IMR-90 (cell line): ENCODE results near the gene SEMA5A. TPM values are rescaled to one million over a fixed set of nuclear protein-coding genes. Genes with fewer than 3 reads are reported as not detected.

Source experiments
- ATAC-seq: fragments of 200-7000 bp; cut with Tn5 transposase; 2 replicates; pipeline ENCODE4 v1.9.1; 2020; ENCODE audit warnings: low read depth, mild to moderate bottlenecking, moderate library complexity
- BruUV-seq: library from RNA; stranded (reverse); fragments of 400-500 nt; replicated peaks from 2 replicates; lab custom pipeline; 2021; lab: Mats Ljungman, UMichigan
- CTCF ChIA-PET: fragments of 300-600 bp; formaldehyde crosslinking; extraction: SDS; loops from one replicate; lab custom pipeline; 2021; ENCODE audit warnings: antibody characterized with exemption; lab: Yijun Ruan, JAX
- POLR2A ChIA-PET: fragments of 300-600 bp; sonication (Branson Sonifier 250); formaldehyde crosslinking; loops from one replicate; lab custom pipeline; 2022; ENCODE audit warnings: antibody characterized with exemption; ENCODE audit not compliant: unreplicated experiment; lab: Charles Lee
- DNase-seq: peaks from one replicate; pipeline ENCODE4 v3.0.0; 2013
- H2AFZ ChIP-seq: replicated peaks from 2 replicates; pipeline ENCODE3; 2013; ENCODE audit warnings: low read length, mild to moderate bottlenecking; ENCODE audit not compliant: poor library complexity
- H2AK5ac ChIP-seq: 2 replicates; pipeline ENCODE4 v1.6.1; 2013; ENCODE audit warnings: low read depth, low read length, inconsistent platforms
- H2AK9ac ChIP-seq: replicated peaks from 2 replicates; pipeline ENCODE3; 2013; ENCODE audit warnings: mild to moderate bottlenecking, low read depth, low read length, moderate library complexity; ENCODE audit not compliant: poor library complexity
- H2BK120ac ChIP-seq: 2 replicates; pipeline ENCODE4 v1.6.1; 2013; ENCODE audit warnings: low read depth, low read length, inconsistent platforms
- H2BK15ac ChIP-seq: 3 replicates; pipeline ENCODE4 v1.6.1; 2013; ENCODE audit warnings: low read depth, low read length, inconsistent platforms
- H2BK20ac ChIP-seq: 2 replicates; pipeline ENCODE4 v1.6.1; 2013; ENCODE audit warnings: low read depth, mild to moderate bottlenecking, inconsistent platforms, low read length, moderate library complexity
- H2BK5ac ChIP-seq: 2 replicates; pipeline ENCODE4 v1.6.1; 2013; ENCODE audit warnings: mild to moderate bottlenecking, low read depth, low read length, inconsistent platforms; ENCODE audit not compliant: poor library complexity, severe bottlenecking
- H3K14ac ChIP-seq: replicated peaks from 2 replicates; pipeline ENCODE4 v1.6.1; 2013; ENCODE audit warnings: low read depth, low read length, inconsistent platforms
- H3K18ac ChIP-seq: 2 replicates; pipeline ENCODE4 v1.6.1; 2013; ENCODE audit warnings: low read depth, low read length, control low read depth
- H3K23ac ChIP-seq: 2 replicates; pipeline ENCODE4 v1.6.1; 2013; ENCODE audit warnings: low read depth, low read length, inconsistent platforms
- H3K27ac ChIP-seq: 2 replicates; pipeline ENCODE4 v1.5.1; 2013; ENCODE audit warnings: mild to moderate bottlenecking, control low read depth, low read length; ENCODE audit not compliant: insufficient read depth
- H3K27me3 ChIP-seq: 2 replicates; pipeline ENCODE4 v1.6.1; 2013; ENCODE audit warnings: low read length; ENCODE audit not compliant: control insufficient read depth, insufficient read depth
- H3K36me3 ChIP-seq: 2 replicates; pipeline ENCODE4 v1.6.1; 2013; ENCODE audit warnings: low read length, mixed read lengths; ENCODE audit not compliant: control insufficient read depth, insufficient read depth
- H3K4ac ChIP-seq: 2 replicates; pipeline ENCODE4 v1.6.1; 2013; ENCODE audit warnings: low read depth, low read length, inconsistent platforms
- H3K4me1 ChIP-seq: 2 replicates; pipeline ENCODE4 v1.6.1; 2013; ENCODE audit warnings: low read length, mixed read lengths; ENCODE audit not compliant: control insufficient read depth, insufficient read depth
- H3K4me2 ChIP-seq: 2 replicates; pipeline ENCODE4 v1.6.1; 2013; ENCODE audit warnings: low read depth, mild to moderate bottlenecking, control low read depth, low read length, moderate library complexity
- H3K4me3 ChIP-seq: 2 replicates; pipeline ENCODE4 v1.5.1; 2013; ENCODE audit warnings: low read depth, mild to moderate bottlenecking, control low read depth, low read length, moderate library complexity; ENCODE audit not compliant: insufficient read depth
- H3K56ac ChIP-seq: 2 replicates; pipeline ENCODE4 v1.6.1; 2013; ENCODE audit warnings: low read length, inconsistent platforms; ENCODE audit not compliant: insufficient read depth; ENCODE audit errors: extremely low read depth
- H3K79me1 ChIP-seq, 2 experiments: 2 replicates each; pipeline ENCODE4 v1.6.1; 2013; ENCODE audit warnings: low read length in 2 of 2, inconsistent platforms in 1 of 2, low read depth in 1 of 2
- H3K9ac ChIP-seq: 2 replicates; pipeline ENCODE4 v1.6.1; 2013; ENCODE audit warnings: low read depth, low read length, control low read depth
- H3K9me1 ChIP-seq: 2 replicates; pipeline ENCODE4 v1.6.1; 2013; ENCODE audit warnings: low read length, inconsistent platforms; ENCODE audit not compliant: insufficient read depth
- H3K9me3 ChIP-seq: 2 replicates; pipeline ENCODE4 v1.6.1; 2013; ENCODE audit warnings: low read length; ENCODE audit not compliant: control insufficient read depth, insufficient read depth
- H4K20me1 ChIP-seq: 2 replicates; pipeline ENCODE4 v1.6.1; 2013; ENCODE audit warnings: low read length, inconsistent platforms; ENCODE audit not compliant: insufficient read depth
- H4K5ac ChIP-seq: 2 replicates; pipeline ENCODE4 v1.6.1; 2013; ENCODE audit warnings: mild to moderate bottlenecking, low read depth, low read length, control low read depth
- H4K8ac ChIP-seq, 2 experiments: 2 replicates each; pipeline ENCODE4 v1.6.1; 2013; ENCODE audit warnings: low read depth in 2 of 2, low read length in 2 of 2, control low read depth in 1 of 2, inconsistent platforms in 1 of 2
- H4K91ac ChIP-seq: 2 replicates; pipeline ENCODE4 v1.6.1; 2013; ENCODE audit warnings: low read depth, low read length, inconsistent platforms; ENCODE audit not compliant: insufficient read depth
- BHLHE40 ChIP-seq: fragments of 150-350 bp; IDR thresholded peaks from 2 replicates; pipeline ENCODE4 v1.6.1; 2016; ENCODE audit warnings: mild to moderate bottlenecking, low read depth, low read length
- CEBPB ChIP-seq: IDR thresholded peaks from 2 replicates; pipeline ENCODE4 v1.6.1; 2012; ENCODE audit warnings: low read depth, low read length, improper control_type of control experiment
- CHD1 ChIP-seq: IDR thresholded peaks from 2 replicates; pipeline ENCODE4 v1.6.1; 2012; ENCODE audit warnings: low read depth, low read length, improper control_type of control experiment
- ELK1 ChIP-seq: fragments of 150-350 bp; IDR thresholded peaks from 2 replicates; pipeline ENCODE4 v1.6.1; 2016; ENCODE audit warnings: low read depth, mild to moderate bottlenecking, low read length, moderate library complexity, borderline replicate concordance
- FOS ChIP-seq: fragments of 150-350 bp; IDR thresholded peaks from 2 replicates; pipeline ENCODE4 v1.6.1; 2016; ENCODE audit warnings: low read depth, low read length
- MAFK ChIP-seq: IDR thresholded peaks from 2 replicates; pipeline ENCODE4 v1.6.1; 2012; ENCODE audit warnings: low read depth, low read length, improper control_type of control experiment
- MAZ ChIP-seq: IDR thresholded peaks from 2 replicates; pipeline ENCODE4 v1.6.1; 2012; ENCODE audit warnings: low read depth, mild to moderate bottlenecking, low read length, improper control_type of control experiment, moderate library complexity, borderline replicate concordance
- MXI1 ChIP-seq: IDR thresholded peaks from 2 replicates; pipeline ENCODE4 v1.6.1; 2012; ENCODE audit warnings: low read depth, mild to moderate bottlenecking, low read length, moderate library complexity, borderline replicate concordance
- NFE2L2 ChIP-seq: fragments of 150-350 bp; IDR thresholded peaks from 2 replicates; pipeline ENCODE4 v1.6.1; 2016; ENCODE audit warnings: low read depth, mild to moderate bottlenecking, low read length
- POLR2A ChIP-seq: IDR thresholded peaks from 2 replicates; pipeline ENCODE4 v1.6.1; 2012; ENCODE audit warnings: mild to moderate bottlenecking, low read depth, low read length
- RAD21 ChIP-seq: IDR thresholded peaks from 2 replicates; pipeline ENCODE4 v1.6.1; 2012; ENCODE audit warnings: low read length, improper control_type of control experiment
- RCOR1 ChIP-seq: IDR thresholded peaks from 2 replicates; pipeline ENCODE4 v1.6.1; 2012; ENCODE audit warnings: mild to moderate bottlenecking, low read length, improper control_type of control experiment; ENCODE audit not compliant: insufficient replicate concordance
- RFX5 ChIP-seq: IDR thresholded peaks from 2 replicates; pipeline ENCODE4 v1.8.0; 2012; ENCODE audit warnings: low read depth, mild to moderate bottlenecking, low read length, moderate library complexity
- SMC3 ChIP-seq: fragments of 150-350 bp; IDR thresholded peaks from 2 replicates; pipeline ENCODE4 v1.6.1; 2016; ENCODE audit warnings: low read depth, mild to moderate bottlenecking, antibody characterized with exemption, low read length, moderate library complexity
- WGBS, 2 experiments: methylation state at CpG; one replicate each; pipeline versions ENCODE4 v1.1.5 to v1.1.7; 2013; ENCODE audit warnings: missing lambda C conversion rate in 2 of 2; ENCODE audit not compliant: insufficient read length in 1 of 2; ENCODE audit errors: extremely low coverage in 2 of 2; 5-methylcytosine and 5-hydroxymethylcytosine counted together
- dilution Hi-C: fragments of 300-500 bp; cut with HindIII; formaldehyde crosslinking; loops from one replicate; pipeline ENCODE4 v1.14.3; 2018; ENCODE audit warnings: low sequenced_read_pairs; ENCODE audit not compliant: unreplicated experiment
- in situ Hi-C: fragments of 300-500 bp; cut with MboI; formaldehyde crosslinking; loops from 3 replicates; pipeline ENCODE4 v1.14.3; 2019; ENCODE audit warnings: low sequenced_read_pairs, inconsistent platforms, mixed read lengths
- intact Hi-C: fragments of 100-400 bp; cut with micrococcal nuclease; formaldehyde crosslinking; loops from 2 replicates; pipeline ENCODE4 v1.10.0; 2022
- polyA plus RNA-seq, 3 experiments: library from polyadenylated mRNA; depleted of rRNA; stranded (reverse); fragments of >200 nt; gene quantifications; 2 replicates each; pipeline ENCODE4 v1.2.3, GENCODE V29; 2012; ENCODE audit warnings: low replicate concordance in 1 of 3
- total RNA-seq: library from RNA; depleted of rRNA; stranded (reverse); fragments of >200 nt; gene quantifications from 2 replicates; pipeline ENCODE4 v1.2.3, GENCODE V29; 2012
- TF ChIP-seq, protein P1 (sequence below): fragments of 150-350 bp; IDR thresholded peaks from 2 replicates; pipeline ENCODE4 v1.6.1; 2017; ENCODE audit warnings: mild to moderate bottlenecking, antibody characterized with exemption, low read length, low read depth
- TF ChIP-seq, protein P2 (sequence below): conservative IDR thresholded peaks from 2 replicates; pipeline ENCODE4 v1.5.1; 2012; ENCODE audit warnings: mild to moderate bottlenecking, low read depth, low read length, improper control_type of control experiment

The SEMA5A gene
- total and polyA plus RNA-seq, 2 of the 4 experiments (the other 2 are of a cell fraction), result 8.2 to 9.9 TPM

GRCh38 chr5:9226016-9226536, 319.8 kb downstream of the SEMA5A start:
- Histone ChIP-seq H3K27ac (no peak overlapping the region), H2BK15ac (no peak overlapping the region), H2BK5ac (no peak overlapping the region), H3K36me3 (peaks cover 11% of the 10 kb centered on the region), H3K27me3 (no peaks in the 10 kb centered on the region), H3K4me2 (no peak overlapping the region), H3K18ac (no peak overlapping the region), H3K9ac (no peak overlapping the region), H3K23ac (no peak overlapping the region), H4K5ac (no peak overlapping the region), H2AK9ac (no peak overlapping the region), H3K56ac (no peak overlapping the region), H2AK5ac (no peak overlapping the region), H2BK120ac (no peak overlapping the region), H3K14ac (no peak overlapping the region), H4K91ac (no peak overlapping the region), H3K4me1 (no peaks in the 10 kb centered on the region), H3K4ac (no peak overlapping the region), H4K20me1 (no peaks in the 10 kb centered on the region), H2BK20ac (no peak overlapping the region), H3K4me3 (no peak overlapping the region), H3K9me3 (no peaks in the 10 kb centered on the region), H3K9me1 (peaks cover 18% of the 10 kb centered on the region), H4K8ac (no peak overlapping the region), H3K79me1 (peaks cover 0 to 20% of the 10 kb centered on the region in 2 experiments; a peak in 2 of 4 replicates), H2AFZ (no peak overlapping the region)
- no TSS peak for BruUV-seq
- TF ChIP-seq RCOR1 (no peak), MAFK (no peak), FOS (no peak), MAZ (no peak), SMC3 (no peak), ELK1 (no peak), BHLHE40 (no peak), CEBPB (no peak), CHD1 (no peak), POLR2A (no peak), RAD21 (no peak), NFE2L2 (no peak), RFX5 (no peak), MXI1 (no peak)
- TF ChIP-seq, protein P1, sequence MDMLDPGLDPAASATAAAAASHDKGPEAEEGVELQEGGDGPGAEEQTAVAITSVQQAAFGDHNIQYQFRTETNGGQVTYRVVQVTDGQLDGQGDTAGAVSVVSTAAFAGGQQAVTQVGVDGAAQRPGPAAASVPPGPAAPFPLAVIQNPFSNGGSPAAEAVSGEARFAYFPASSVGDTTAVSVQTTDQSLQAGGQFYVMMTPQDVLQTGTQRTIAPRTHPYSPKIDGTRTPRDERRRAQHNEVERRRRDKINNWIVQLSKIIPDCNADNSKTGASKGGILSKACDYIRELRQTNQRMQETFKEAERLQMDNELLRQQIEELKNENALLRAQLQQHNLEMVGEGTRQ, result no peak
- TF ChIP-seq, protein P2, sequence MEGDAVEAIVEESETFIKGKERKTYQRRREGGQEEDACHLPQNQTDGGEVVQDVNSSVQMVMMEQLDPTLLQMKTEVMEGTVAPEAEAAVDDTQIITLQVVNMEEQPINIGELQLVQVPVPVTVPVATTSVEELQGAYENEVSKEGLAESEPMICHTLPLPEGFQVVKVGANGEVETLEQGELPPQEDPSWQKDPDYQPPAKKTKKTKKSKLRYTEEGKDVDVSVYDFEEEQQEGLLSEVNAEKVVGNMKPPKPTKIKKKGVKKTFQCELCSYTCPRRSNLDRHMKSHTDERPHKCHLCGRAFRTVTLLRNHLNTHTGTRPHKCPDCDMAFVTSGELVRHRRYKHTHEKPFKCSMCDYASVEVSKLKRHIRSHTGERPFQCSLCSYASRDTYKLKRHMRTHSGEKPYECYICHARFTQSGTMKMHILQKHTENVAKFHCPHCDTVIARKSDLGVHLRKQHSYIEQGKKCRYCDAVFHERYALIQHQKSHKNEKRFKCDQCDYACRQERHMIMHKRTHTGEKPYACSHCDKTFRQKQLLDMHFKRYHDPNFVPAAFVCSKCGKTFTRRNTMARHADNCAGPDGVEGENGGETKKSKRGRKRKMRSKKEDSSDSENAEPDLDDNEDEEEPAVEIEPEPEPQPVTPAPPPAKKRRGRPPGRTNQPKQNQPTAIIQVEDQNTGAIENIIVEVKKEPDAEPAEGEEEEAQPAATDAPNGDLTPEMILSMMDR, result no peak
- no peak for ATAC-seq
- POLR2A ChIA-PET, result no interaction called here
- no peak for DNase-seq
- intact Hi-C loops, result no loop called here
- in situ Hi-C loops, result no loop called here
- no CpG with 5 or more reads among the region's 2 CpGs for WGBS, 2 experiments
- dilution Hi-C loops, result no loop called here
- CTCF ChIA-PET, result interaction anchor here (0.6 to 1.1 kb wide), 2 partner anchors 8 to 129 kb away, joined by 3 read pairs; no protein-coding TSS in a partner anchor
